Amygdala (tissue), 56 donors: ENCODE measurements around the gene OR4F17.
"Not testable (repeated sequence)": the region's sequence is repeated elsewhere in the genome, so short reads cannot be mapped to it uniquely, and the experiment has no call there.

Source experiments
- DNase-seq, 56 donors: peaks; one replicate each; lab custom pipeline; 2025; lab: John Stamatoyannopoulos, UW

Gene OR4F17, protein sequence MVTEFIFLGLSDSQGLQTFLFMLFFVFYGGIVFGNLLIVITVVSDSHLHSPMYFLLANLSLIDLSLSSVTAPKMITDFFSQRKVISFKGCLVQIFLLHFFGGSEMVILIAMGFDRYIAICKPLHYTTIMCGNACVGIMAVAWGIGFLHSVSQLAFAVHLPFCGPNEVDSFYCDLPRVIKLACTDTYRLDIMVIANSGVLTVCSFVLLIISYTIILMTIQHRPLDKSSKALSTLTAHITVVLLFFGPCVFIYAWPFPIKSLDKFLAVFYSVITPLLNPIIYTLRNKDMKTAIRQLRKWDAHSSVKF

DNA sequence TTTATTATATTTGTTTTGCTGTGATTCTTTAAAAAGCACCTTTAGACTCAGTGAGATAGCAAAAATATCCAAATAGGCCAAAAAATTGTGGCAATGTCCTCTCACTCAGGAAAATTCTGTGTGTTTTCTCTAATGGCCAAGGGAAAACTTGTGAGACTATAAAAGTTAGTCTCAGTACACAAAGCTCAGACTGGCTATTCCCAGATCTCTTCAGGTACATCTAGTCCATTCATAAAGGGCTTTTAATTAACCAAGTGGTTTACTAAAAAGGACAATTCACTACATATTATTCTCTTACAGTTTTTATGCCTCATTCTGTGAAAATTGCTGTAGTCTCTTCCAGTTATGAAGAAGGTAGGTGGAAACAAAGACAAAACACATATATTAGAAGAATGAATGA, at the start of gene OR4F17:
Gene OR4F17, plus strand, starts transcription at position 301 of the 400 bp plus-strand sequence. CDS start 3,575 bp downstream, outside the sequence.
- not testable (repeated sequence) for DNase-seq

DNA sequence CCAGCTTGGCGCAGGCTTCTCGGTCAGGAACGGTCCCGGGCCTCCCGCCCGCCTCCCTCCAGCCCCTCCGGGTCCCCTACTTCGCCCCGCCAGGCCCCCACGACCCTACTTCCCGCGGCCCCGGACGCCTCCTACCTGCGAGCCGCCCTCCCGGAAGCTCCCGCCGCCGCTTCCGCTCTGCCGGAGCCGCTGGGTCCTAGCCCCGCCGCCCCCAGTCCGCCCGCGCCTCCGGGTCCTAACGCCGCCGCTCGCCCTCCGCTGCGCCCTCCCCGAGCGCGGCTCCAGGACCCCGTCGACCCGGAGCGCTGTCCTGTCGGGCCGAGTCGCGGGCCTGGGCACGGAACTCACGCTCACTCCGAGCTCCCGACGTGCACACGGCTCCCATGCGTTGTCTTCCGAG, 36.1 kb upstream of the OR4F17 start:
- not testable (repeated sequence) for DNase-seq

DNA sequence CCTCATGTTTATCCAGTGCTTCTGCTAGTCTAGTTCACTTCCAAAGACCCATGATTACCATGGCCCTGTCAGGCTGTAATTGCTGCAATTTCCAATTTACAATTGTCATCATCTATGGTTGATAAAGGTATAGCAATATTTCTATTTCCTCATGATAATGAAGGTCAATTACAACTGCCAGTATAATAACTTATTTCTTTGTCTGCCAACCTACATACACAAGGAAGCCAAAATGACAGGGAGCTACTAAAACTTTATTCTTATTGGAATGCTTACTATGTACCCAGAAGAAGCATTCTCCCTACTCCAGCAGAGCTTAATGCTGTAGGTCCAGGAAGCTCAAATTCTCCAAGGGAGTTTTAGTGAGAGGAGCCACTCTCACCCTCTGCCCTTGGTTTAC, 24.0 kb upstream of the OR4F17 start:
- not testable (repeated sequence) for DNase-seq

DNA sequence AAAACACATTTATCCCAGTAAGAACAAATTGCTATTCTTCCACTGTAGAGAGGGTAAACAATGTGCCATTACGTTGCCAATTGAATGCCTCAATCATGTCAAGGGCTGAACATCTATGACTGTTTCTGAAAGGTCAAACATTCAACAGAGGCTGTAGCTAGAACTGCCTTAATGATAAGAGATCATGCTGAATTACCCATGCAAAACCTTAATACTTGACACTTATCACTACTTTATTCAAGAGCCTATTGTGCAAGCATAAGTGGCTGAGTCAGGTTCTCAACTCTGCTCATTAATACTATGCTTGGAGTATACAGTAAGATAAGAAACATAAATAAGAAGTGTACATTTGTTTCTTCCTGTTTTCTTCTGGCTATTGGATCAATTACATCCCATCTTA, 23.3 kb upstream of the OR4F17 start:
- not testable (repeated sequence) for DNase-seq

DNA sequence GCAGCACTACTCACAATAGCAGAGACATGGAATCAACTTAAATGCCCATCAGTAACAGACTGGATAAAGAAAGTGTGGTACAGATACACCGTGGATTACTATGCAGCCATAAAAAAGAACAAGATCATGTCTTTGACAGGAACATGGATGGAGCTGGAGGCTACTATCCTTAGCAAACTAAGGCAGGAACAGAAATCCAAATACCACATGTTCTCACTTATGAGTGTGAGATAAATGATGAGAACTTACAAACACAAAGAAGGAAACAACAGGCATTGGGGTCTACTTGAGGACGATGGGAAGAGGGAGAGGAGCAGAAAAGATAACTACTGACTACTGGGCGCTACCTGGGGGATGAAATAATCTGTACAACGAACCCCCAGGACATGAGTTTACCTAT, 16.2 kb upstream of the OR4F17 start:
- DNase-seq: not testable (repeated sequence)

DNA sequence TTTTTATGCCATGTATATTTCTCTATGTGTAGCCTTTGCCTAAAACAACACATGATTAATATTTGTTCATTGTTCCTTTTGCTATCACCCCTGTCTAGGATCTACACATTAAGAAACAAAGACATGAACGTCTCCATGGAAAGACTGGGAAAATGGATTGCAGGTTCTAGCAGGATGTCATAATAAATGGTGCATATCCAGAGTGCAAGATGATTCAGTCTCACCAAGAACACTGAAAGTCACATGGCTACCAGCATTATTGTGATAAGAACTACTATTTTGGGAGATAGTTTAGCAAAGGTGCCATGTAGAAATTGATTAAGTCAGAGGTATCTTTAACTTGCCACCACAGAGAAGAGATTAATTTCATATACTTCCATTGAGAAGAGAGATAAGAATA, 12.1 kb upstream of the OR4F17 start:
- not testable (repeated sequence) for DNase-seq

DNA sequence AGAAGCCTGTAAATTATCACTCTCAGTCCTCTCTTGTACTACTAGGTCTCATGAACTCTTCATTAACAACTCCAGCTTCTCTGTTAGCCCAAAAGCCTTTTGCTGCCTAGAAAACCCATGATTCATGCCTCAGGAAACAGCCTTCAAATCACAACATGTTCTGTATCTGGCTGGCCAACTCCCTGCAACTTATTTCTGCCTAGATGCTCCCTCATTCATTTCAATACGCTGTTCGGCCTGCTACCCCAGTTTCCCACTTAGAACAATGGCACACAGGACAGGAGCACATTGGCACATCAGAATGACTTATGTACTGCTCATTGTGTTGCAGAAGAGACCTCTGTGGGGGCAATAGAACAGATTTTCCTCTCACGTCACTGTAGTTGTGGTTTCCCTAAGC, 9.3 kb upstream of the OR4F17 start:
- not testable (repeated sequence) for DNase-seq

DNA sequence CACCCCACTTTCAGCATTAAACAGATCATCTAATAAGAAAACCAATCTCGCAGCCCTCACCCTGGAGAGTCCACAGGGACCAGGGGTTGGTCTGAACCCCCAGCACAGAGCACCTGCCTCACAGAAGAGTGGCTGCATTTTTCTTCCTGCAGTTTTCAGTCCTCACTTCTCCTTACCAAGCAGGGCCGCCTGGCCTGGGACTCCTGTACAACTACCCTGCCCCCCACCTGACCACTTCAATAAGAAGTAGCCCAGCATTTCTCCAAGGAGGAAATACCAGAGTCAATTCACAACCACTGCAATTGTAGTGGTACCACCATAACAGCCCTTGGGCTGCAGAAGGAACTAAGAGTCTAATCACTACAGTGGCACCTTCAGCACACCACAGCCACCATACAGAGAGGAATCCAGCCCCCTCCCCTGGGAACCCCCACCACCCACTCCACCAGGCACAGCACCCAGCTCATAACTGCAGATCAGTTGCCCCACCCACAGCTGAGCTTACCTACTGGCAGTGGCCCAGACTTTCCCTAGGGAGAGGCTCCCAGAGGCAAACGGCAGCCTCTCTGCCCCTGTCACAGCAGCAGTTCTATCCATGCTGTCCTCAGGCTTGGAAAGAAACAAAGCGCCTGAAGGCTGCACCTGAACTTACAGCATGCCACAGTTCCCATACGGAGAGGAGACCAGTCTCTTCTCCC, 13.7 kb downstream of the OR4F17 start:
- not testable (repeated sequence) for DNase-seq
